ENCODE measurements around the gene XAF1.
"Not testable (repeated sequence)": the region's sequence is repeated elsewhere in the genome, so short reads cannot be mapped to it uniquely, and the experiment has no call there.

Gene XAF1

DNA sequence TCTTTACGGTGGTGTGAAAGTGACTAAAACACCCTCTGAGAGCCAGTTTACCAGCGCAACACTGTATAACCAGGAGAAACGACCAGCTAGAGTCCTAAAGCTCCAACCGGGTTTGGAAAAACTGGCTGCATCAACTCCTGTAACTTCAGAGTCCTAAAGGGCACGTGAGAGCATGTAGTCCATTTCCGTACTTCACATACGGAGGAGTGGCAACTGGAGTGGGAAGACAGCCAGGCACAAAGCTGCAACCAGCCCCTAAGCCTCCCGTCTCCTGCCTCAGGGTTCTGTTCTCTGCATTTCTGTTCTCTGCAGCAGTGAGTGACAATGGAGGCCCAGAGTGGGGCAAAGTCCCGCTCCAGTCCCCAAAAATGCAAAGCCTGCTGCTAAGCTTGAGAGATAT is 56.4 kb downstream of the XAF1 start:
- DNase-seq: no peak

DNA sequence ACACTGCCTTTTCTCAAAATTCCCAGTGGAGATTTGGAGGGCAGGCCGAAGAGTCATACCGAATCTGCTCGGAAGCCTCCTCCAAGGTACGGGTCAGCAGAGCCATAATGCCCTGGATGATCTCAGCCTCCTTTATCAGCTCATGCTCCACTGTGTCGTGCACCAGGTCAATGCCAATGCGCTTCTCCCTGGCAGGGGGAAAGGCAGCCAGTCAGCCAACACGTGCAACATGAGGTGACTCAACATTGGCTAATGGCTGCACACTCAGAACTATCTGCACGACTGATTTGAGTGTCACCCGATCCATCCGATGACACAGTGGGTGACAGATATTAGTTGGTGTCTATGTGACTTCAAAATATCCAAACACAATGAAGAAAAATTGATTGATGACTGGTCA is 59.9 kb downstream of the XAF1 start:
- DNase-seq: no peak

DNA sequence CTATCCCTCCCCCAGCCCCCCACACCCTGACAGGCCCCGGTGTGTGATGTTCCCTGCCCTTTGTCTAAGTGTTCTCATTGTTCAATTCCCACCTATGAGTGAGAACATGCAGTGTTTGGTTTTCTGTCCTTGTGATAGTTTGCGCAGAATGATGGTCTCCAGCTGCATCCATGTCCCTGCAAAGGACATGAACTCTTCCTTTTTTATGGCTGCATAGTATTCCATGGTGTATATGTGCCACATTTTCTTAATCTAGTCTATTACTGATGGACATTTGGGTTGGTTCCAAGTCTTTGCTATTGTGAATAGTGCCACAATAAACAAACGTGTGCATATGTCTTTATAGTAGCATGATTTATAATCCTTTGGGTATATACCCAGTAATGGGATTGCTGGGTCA is 60.5 kb downstream of the XAF1 start:
- not testable (repeated sequence) for DNase-seq

DNA sequence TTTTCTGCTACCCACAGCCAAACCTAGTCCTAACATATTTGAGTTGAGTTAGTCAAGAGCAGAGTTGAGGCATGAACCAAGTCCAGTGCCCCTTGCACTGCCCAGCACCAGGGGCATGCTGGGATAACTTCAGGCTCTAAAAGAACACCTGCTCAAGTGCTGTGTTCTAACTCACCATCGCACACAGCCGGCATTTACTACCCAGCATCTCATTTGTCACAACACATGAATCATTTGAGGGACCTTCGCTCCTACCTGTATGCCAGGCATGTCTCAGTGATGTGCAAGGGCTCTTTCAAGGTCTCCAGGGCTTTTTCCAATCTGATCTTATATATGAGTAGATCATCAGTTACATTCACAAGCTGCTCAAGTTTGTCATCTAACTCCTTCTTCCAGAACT is 63.1 kb downstream of the XAF1 start:
- no peak for DNase-seq

DNA sequence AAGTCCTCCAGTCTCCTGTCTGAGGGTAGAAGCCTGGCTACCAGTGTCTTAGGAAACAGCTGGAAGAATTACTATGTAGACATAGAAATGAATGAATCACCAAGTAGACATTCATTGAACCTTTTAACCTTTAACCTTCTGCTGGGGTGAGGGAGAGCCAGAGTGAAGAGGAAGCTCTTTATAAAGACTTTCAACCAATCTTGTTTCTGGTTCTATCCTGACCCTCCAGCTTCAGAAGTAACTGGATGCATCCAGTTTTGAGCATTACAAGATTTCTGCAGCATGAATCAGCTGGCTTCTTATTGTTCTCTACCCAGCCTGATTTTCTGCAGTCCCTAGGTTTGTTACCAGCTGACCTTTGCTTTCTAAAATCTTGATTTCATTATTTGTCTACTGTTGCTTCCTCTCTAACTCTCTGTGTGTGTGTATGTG is 67.2 kb downstream of the XAF1 start:
- no peak for DNase-seq
